HL-60 (cell line): Measurements from ENCODE around the gene GIPC3.

Experiments
- DNase-seq, 2 experiments: peaks; one replicate each; pipeline ENCODE4 v3.0.0-alpha.2; 2010 to 2020; ENCODE audit warnings: low read depth in 1 of 2, low spot score in 1 of 2
- H3K27ac ChIP-seq: fragments of 250-450 bp; sonication (Bioruptor Pico); replicated peaks from 2 replicates; pipeline ENCODE4 v1.5.1; 2020; ENCODE audit warnings: mild to moderate bottlenecking, moderate library complexity
- H3K27me3 ChIP-seq: fragments of 250-450 bp; sonication (Bioruptor Pico); 2 replicates; pipeline ENCODE4 v1.5.1; 2021; ENCODE audit warnings: mild to moderate bottlenecking, moderate library complexity; ENCODE audit not compliant: insufficient read depth, poor library complexity, severe bottlenecking
- H3K4me3 ChIP-seq: replicated peaks from 2 replicates; pipeline ENCODE4 v1.5.1; 2011; ENCODE audit warnings: mild to moderate bottlenecking, control low read depth, low read length; ENCODE audit not compliant: insufficient read depth
- GABPA ChIP-seq: IDR thresholded peaks from 2 replicates; pipeline ENCODE4 v1.6.1; 2012; ENCODE audit warnings: low read depth
- POLR2AphosphoS5 ChIP-seq: IDR thresholded peaks from 2 replicates; pipeline ENCODE4 v1.6.1; 2012; ENCODE audit warnings: low read depth
- SPI1 ChIP-seq: IDR thresholded peaks from 2 replicates; pipeline ENCODE4 v1.6.1; 2012; ENCODE audit warnings: low read depth, mild to moderate bottlenecking, borderline replicate concordance
- TF ChIP-seq, protein P1 (sequence below): IDR thresholded peaks from one replicate; pipeline ENCODE4 v1.5.1; 2011; ENCODE audit warnings: low read length, control low read depth, inconsistent platforms; ENCODE audit not compliant: insufficient read depth
- TF ChIP-seq, protein P2 (sequence below): IDR thresholded peaks from 2 replicates; pipeline ENCODE4 v1.6.1; 2012; ENCODE audit warnings: low read depth; ENCODE audit not compliant: insufficient replicate concordance

Gene GIPC3

DNA sequence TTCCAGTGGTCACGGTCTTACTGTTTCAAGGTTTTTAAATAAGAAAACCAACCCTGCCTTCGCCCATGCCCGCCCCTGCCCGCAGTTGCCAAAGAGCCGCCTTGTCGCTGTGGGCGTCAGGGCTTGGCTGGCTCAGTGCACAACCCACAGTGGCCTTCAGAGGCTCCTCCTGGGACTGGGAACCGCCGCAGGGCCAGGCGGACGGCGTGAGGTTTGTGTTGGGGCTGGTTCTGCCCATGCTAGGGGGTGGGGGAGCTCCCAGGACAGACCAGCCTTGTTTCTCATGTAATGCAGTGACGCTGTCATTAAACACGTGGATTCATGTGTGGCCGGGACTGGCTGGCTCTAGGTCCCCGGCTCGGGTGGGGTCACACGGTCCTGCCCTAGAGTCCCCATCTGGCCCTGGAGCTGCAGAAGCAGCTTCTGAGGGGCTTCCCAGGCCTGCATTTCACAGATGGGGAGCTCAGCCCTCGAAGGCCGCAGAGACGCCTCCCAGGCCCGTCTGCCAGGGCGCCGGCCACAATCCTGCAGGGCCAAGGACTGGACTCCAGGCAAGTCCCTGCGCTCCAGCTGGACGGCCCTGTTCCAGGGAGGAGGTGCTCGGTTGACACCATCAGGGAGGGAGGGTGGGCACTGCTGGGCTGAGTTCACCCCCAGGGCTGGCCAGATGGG lies 48.7 kb upstream of the GIPC3 start:
- H3K27me3 ChIP-seq, result no peaks in the 10 kb centered on the region
- H3K27ac ChIP-seq, result peak overlapping the region; percentile 65
- TF ChIP-seq POLR2AphosphoS5 (no peak; the same call in 1 of the 2 replicates), GABPA (no peak), SPI1 (no peak)
- no peak overlapping the region for H3K4me3 ChIP-seq
- no peak for DNase-seq

DNA sequence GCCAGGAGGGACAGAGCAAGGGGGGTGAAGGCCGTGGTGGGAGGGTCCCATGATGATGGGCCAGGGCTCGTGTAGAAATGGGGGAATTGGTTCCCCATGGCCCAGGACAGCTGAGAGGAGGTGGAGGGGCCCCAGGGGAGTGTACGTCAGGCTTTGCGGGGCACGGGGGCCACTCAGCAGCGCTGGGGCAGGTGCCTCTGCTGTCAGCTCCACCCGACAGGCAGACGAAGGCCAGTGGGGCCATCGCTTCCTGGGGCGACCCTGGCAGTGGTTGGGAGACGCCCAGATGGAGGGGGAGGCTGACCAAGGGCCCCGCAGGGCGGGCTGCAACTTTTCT lies 48.2 kb upstream of the GIPC3 start:
- DNase-seq, result no peak
- Histone ChIP-seq H3K27ac (peak overlapping the region; percentile 65), H3K27me3 (no peaks in the 10 kb centered on the region), H3K4me3 (no peak overlapping the region)
- TF ChIP-seq GABPA (no peak), SPI1 (no peak), POLR2AphosphoS5 (no peak)
- TF ChIP-seq, protein P1, sequence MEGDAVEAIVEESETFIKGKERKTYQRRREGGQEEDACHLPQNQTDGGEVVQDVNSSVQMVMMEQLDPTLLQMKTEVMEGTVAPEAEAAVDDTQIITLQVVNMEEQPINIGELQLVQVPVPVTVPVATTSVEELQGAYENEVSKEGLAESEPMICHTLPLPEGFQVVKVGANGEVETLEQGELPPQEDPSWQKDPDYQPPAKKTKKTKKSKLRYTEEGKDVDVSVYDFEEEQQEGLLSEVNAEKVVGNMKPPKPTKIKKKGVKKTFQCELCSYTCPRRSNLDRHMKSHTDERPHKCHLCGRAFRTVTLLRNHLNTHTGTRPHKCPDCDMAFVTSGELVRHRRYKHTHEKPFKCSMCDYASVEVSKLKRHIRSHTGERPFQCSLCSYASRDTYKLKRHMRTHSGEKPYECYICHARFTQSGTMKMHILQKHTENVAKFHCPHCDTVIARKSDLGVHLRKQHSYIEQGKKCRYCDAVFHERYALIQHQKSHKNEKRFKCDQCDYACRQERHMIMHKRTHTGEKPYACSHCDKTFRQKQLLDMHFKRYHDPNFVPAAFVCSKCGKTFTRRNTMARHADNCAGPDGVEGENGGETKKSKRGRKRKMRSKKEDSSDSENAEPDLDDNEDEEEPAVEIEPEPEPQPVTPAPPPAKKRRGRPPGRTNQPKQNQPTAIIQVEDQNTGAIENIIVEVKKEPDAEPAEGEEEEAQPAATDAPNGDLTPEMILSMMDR, result no peak
- TF ChIP-seq, protein P2, sequence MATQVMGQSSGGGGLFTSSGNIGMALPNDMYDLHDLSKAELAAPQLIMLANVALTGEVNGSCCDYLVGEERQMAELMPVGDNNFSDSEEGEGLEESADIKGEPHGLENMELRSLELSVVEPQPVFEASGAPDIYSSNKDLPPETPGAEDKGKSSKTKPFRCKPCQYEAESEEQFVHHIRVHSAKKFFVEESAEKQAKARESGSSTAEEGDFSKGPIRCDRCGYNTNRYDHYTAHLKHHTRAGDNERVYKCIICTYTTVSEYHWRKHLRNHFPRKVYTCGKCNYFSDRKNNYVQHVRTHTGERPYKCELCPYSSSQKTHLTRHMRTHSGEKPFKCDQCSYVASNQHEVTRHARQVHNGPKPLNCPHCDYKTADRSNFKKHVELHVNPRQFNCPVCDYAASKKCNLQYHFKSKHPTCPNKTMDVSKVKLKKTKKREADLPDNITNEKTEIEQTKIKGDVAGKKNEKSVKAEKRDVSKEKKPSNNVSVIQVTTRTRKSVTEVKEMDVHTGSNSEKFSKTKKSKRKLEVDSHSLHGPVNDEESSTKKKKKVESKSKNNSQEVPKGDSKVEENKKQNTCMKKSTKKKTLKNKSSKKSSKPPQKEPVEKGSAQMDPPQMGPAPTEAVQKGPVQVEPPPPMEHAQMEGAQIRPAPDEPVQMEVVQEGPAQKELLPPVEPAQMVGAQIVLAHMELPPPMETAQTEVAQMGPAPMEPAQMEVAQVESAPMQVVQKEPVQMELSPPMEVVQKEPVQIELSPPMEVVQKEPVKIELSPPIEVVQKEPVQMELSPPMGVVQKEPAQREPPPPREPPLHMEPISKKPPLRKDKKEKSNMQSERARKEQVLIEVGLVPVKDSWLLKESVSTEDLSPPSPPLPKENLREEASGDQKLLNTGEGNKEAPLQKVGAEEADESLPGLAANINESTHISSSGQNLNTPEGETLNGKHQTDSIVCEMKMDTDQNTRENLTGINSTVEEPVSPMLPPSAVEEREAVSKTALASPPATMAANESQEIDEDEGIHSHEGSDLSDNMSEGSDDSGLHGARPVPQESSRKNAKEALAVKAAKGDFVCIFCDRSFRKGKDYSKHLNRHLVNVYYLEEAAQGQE, result no peak

DNA sequence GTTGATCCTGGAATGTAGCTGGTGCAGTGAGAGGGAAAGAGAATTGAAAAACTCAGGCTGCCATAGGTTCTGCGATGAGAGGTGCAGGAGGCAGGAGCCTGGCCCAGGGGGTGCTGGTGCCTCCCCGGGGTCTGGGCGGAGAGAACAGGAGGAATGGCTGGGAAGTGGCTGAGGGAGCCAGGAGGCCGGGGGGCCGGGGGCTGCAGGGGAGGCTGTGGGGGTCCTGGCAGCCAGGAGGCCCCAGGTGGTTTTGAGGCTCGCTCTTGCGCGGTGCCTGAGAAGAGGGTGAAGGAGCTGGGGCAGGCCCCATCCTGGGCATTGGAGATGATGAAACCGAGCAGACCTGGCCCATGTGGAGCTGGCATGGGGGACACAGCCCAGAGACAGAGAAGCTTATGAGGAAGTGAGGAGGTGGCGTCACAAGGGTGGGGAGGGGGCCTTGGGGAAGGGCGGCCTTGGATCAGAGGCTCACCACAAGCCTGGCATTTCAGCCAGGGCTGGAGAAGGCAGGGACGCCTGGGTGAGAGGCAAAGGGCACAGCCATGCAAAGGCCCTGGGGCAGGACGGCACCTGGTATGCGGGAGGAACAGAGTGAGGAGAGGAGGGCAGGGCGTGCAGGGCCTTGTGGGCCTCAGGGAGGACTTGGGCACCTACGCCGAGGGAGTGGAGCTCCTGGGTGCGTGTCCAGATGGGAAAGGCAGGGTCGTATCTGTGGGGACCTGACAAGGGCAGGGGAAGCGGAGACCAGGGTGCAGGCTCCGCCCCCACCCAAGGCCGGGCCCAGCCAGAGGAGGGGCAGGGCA lies 47.6 kb upstream of the GIPC3 start:
- Histone ChIP-seq H3K27ac (peak overlapping the region; percentile 65), H3K27me3 (no peaks in the 10 kb centered on the region), H3K4me3 (no peak overlapping the region)
- TF ChIP-seq SPI1, result peak; percentile 85; the same call in 1 of the 2 replicates
- TF ChIP-seq POLR2AphosphoS5, result peak; percentile 83
- no peak for TF ChIP-seq GABPA
- DNase-seq, result peak in 1 of 2 experiments; percentile 88

DNA sequence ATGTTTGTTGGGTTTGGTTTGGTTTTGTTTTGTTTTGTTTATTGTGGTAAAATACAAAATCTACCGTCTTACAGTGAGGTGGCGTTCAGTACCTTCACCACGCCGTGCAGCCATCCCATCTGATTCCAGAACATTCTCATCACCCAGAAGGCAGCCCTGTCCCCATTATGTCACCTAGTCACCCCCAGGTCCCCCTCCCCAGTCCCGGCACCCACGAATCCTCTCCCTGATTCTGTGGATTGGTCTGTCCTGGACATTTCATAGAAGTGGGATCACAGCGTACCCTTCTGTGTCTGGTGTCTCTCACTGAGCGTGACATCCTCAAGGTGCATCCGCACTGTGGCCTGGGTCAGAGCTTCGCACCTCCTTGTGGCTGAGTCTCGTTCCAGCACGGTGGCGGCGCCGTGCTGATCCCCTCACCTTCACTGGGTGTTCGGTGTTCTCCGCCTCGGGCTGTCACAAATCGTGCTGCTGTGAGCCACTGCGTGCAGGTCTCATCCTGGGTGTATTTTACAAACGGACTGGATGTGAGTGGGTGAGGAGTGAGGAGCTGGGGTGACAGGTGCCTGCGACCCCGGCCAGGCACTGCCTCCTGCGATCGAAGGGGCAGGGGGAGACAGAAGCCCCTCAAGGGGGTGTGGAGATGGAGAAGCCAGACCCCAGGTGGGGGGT lies 46.9 kb upstream of the GIPC3 start:
- TF ChIP-seq, protein P1, result no peak
- TF ChIP-seq POLR2AphosphoS5, result no peak
- no peak for TF ChIP-seq SPI1
- no peak for TF ChIP-seq GABPA
- TF ChIP-seq, protein P2, result no peak
- no peak for DNase-seq
- Histone ChIP-seq H3K27me3 (no peaks in the 10 kb centered on the region), H3K27ac (peak overlapping the region; percentile 65; the same call in 1 of the 2 replicates), H3K4me3 (no peak overlapping the region)
